Effector CD4-positive, alpha-beta T cell (primary cell): Measurements from ENCODE around the gene POU2AF3.
"Not testable (repeated sequence)": the region's sequence is repeated elsewhere in the genome, so short reads cannot be mapped to it uniquely, and the experiment has no call there.

ENCODE experiments used
- DNase-seq: peaks from one replicate; pipeline ENCODE4 v3.0.0-alpha.2; 2020

Gene POU2AF3

DNA sequence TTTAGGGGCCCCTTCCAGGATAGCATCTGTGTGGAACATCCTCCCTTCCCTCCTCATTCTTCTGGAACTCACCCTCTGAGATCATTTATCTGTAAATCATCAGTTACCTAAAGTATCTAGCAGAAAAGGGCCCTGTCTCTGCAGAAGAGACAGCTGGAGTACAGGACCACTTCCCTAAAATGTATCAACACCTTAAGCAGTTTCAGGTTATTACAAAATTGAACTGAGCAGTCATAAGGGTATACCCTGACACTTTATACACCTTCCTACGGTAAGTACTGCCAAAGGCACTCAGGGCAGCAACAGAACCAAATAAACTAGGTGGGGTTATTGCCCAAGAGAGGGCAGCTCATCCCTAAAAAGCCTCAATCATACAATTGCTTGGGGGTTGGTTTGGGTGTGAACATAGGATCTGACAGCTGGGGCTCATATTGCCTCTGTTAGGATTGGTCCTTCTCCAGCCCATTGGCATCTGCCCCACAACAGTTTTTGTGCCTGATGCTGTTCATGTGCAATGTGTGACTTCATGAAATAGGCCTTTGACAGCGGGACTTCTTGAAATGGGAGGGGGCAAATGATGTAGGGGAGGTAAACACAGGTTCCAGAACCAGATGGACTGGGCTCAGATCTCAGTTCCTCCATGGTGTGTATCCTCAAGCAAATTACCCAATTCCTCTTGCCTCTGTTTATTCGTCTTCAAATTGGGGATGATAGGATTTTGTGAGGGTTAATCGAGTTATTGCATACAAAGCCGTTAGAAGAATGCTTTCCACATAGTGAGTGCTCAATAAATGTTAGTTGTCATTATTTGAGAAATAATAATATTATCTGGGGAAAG, 2.9 kb downstream of the POU2AF3 start:
- DNase-seq: no peak

DNA sequence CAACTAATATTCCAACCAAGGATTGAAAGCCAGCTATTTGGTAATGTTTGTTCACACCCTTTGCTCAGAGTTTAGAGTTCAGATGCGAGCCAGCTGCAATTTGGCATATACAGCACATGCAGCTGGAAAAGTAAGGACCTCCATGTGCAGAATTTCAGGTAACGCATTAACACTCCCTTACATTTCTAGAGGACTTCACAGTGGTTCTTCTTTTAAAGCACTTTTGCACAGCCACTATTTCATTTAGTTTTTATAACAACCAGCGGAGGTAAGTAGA, 3.4 kb downstream of the POU2AF3 start:
- DNase-seq: no peak

- no peak for DNase-seq
Measured at GRCh38 chr11:111302298-111302697, 4.0 kb downstream of the POU2AF3 start.

DNA sequence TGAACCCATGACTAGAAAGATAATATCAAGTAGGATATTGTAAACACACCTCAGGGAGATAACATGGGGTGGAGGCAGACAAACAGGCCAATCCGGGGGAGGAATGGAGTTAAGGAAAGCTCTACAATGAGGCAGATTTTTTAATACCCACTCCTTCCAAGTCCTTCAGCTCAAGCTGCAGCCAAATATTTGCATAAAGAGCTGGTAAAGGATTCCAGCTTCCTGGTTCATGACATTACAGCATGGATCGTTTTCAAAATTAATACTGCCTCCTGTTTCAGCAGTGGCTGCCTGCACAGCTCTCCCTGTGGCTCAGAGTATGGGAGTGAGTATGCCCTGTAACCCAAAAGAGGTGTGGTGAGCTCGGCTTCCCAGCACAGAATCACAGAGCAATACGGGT, 5.1 kb downstream of the POU2AF3 start:
- DNase-seq: no peak

- DNase-seq: no peak
Measured at GRCh38 chr11:111305162-111305802, 6.9 kb downstream of the POU2AF3 start.

DNA sequence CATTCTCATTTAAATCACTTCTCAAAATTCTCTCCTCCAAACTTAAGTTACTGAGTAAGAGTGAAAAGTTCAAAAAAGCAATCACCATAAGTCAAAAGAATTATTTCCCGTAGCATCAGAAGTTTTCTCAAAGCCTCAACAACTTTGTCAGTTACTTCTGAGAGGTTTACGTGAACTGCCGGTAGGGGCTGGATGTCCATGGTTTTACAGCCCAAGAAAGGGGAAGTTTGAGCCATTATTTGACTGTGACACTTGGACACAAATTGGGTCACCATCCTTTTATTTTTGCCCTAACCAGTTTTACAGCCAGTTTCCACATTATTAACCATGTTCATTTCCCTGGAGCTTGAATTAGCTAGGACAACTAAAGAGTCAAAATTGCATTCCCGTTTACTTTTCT, 7.5 kb downstream of the POU2AF3 start:
- DNase-seq: no peak

GRCh38 chr11:111306321-111306720, 8.0 kb downstream of the POU2AF3 start:
- DNase-seq: no peak

DNA sequence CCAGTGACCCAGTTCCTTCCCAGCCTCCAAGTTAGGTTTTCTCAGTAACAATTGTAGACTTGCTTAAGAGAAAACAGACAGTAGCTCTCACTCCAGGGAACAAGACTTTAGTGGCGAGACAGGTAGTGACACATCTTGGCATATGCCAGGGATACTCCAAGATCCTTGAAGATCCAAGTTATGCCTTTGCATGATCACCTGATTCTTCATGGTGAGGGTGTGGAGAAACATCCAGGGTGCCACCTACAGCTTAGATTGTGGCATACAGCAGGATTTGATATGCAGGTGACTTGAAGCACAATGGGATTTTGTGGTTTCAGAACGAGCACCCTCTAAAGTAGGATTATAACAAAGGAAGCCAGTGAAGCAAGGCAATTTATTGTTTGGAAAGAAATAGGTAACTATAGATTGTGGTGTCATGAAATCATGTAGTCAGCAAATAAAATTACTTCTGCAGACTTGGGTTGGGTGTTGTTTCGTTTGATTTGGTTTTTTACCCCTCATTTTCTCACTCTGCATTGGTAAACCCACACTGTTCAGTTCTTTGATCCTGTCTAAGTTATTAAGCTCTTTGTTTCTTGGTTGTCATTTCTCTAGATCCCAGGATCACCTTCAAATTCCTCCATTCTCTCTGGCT, 9.2 kb downstream of the POU2AF3 start:
- no peak for DNase-seq

- no peak for DNase-seq
Measured at GRCh38 chr11:111308140-111308539, 9.8 kb downstream of the POU2AF3 start.

DNA sequence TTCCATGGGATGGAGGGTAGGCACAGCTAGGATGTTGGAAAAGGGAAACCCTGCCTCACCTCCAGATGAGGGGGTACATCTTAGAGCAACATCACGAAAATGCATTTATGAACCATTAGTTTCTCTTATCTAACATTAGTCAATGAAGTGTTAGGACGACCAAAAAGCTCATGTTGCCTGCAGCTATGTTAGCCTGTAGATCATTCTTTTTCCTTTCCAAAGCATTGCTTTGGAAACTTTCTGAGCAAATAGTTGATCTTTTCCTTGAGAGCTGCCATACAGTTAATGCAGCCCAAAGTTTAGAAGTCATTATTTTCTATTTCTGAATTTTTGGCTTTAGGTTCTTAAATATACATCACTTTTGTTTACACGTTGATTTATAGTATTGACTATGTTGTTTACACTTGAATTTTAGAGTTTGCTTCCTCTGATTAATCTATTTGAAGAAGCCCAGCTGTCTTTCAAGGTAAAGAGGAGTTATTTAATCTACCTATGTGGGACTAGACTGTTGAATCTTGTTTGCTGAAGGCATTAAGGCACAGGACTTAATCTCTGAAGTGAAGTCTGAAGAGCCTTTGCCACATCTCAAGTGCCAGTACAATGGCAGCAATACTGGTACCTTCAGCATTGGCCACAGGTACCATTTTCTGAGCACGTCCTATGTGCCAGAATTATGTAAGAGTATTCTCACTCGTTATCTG, 11.0 kb downstream of the POU2AF3 start:
- no peak for DNase-seq

DNA sequence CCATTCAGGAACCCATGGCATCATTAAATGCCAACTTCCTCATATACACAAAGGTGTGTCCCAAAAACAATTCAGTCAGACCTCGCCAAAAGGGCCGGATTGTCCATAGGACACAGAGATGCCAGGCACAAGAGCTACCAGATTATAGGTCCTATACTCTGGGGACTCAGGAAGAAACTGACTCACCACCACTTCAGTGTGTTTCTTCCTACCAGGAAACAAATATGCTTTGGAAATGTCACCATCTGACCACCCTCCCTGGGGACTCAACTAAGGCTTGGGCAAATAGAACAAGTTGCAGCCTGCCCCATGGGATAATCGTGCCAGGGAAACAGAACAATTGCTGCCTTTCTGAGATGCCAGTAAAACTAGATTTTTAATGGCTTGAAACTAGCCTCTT, 11.7 kb downstream of the POU2AF3 start:
- DNase-seq: no peak

DNA sequence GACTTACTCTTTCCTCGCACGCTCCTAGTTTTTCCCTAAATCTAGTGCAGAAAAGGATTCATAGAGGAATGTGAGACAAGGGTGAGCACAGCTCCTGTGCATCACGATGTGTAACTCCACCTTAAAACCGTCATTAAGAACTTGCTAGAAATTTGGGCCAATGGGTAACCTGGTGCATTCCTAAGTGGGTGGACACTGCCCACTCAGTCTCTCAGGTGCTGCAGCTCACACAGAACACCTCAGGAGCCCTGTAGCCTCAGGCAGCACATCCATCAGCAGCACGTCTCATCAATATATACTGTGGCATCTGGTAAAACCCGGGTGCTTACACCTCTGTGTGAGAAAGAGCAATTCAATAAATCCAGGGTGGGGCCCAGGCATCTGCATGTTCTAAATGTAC, 12.4 kb downstream of the POU2AF3 start:
- no peak for DNase-seq

GRCh38 chr11:111312076-111312475, 13.7 kb downstream of the POU2AF3 start:
- DNase-seq: no peak

GRCh38 chr11:111319296-111319695, 20.9 kb downstream of the POU2AF3 start:
- no peak for DNase-seq

DNA sequence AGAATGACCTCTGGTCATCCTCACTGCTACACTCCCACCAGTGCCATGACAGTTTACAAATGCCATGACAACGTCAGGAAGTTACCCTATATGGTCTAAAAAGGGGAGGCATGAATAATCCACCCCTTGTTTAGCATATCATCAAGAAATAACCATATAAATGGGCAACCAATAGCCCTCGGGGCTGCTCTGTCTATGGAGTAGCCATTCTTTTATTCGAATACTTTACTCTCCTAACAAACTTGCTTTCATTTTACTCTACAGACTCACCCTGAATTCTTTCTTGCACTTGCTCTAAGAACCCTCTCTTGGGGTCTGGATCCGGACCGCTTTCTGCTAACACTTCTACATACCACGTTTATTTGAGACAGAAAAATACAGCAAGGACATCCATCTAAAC, 21.9 kb downstream of the POU2AF3 start:
- not testable (repeated sequence) for DNase-seq

DNA sequence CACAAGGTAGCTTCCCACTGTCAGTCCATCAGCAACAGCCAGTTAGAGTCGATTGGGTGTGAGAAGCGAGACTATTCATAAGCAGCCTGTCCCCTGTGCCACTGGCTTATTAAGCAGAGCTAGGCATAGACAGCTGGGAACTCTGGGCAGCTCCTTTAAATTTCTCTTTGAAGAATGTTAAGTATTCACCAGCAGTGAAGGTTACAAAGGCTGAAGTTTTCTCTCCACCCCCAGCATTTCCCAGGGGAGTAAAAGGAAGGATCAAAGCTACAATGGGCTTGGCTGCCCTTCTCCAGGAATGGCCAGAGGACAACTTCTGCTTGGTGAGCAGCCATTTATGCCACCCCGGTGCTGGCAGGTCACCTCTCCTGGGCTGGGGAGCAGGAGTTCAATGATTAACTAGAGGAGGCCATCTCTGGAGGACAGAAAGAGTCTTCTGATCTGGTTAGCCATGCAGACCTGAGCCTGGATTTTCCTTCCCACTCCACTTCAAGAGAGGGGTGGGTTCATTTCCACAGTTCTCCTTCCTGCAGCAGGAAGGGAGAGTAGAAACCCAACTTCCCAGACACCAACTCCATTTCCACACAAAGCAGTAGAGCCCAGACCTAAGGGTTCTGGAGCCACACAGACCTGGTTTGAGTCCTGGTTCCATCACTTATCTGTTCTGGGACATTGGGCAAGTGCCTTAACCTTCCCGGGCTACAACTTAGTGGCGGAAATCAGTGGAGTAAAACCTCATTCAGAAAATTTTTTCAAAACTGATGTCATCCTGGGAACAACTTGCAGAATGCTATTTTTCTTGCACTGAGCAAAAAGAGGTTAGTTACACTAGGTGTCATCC, 22.6 kb downstream of the POU2AF3 start:
- DNase-seq: no peak

DNA sequence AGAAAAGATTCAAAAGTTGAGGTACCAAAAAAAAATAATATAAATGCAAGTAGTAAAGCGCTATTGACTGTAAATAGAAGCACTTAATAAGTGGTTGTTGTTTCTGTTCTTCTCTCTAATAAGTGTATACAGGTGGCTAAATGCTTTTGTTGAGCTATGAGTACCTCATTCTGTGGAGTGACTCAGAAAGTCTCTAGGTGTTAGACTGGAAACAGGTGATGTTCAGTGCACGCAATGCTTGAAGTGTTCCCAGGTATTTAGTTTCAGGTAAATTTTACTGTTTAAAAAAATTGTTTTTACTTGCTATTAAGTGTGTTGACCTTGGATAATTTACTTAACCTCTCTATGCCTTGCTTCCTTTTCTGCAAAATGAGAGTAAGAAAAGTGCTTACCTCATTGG, 24.2 kb downstream of the POU2AF3 start:
- no peak for DNase-seq

GRCh38 chr11:111324277-111324720, 26.0 kb downstream of the POU2AF3 start:
- no peak for DNase-seq

DNA sequence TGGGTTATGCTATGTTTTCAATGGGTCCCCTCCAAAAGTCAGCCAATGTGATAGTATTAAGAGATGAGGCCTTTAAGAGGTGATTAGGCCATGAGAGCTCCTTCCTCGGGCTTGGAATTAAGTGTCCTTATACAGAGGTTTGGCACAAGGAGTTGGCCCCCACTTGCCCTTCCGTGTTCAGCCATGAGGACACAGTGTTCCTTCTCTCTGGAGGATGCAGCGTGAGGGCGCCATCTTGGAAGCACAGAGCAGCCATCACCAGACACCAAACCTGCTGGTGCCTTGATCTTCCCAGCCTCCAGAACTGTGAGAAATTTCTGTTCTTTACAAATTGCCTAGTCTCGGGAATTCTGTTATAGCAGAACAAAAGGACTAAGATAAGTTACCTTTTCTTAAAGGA, 26.9 kb downstream of the POU2AF3 start:
- no peak for DNase-seq

DNA sequence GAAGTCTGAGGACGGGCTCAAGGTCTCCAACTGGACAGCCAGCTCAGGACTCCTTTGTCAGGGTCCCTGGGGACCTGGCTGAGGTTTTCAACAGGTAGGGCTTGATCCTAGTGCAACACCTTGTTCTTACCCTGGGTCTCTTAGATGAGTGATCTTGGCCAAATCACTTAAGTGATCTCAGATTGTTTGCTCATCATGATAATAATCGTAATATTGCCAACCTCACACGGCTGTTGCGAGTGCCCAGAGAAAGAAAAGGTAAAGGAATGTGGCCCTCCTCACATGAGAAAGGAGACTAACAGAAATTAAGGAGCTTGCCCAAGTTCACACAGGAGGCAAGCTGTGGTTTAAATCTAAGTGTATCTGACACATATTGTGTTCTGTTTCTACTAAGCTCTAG, 28.5 kb downstream of the POU2AF3 start:
- no peak for DNase-seq

GRCh38 chr11:111327908-111328624, 29.7 kb downstream of the POU2AF3 start:
- no peak for DNase-seq
